GM13977 (cell line): ENCODE results near the gene PI4K2A.

Experiments
- DNase-seq: peaks from one replicate; pipeline ENCODE4 v3.0.0; 2012; ENCODE audit warnings: low spot score
- in situ Hi-C: fragments of 300-500 bp; cut with MboI; formaldehyde crosslinking; loops from one replicate; pipeline ENCODE4 v1.12.0; 2022; ENCODE audit warnings: low sequenced_read_pairs, low pct_unique_long_range_greater_than_20kb, mixed read lengths, inconsistent platforms; ENCODE audit not compliant: unreplicated experiment
- TF ChIP-seq, protein P1 (sequence below): IDR thresholded peaks from 2 replicates; pipeline ENCODE4 v1.5.1; 2012; ENCODE audit warnings: mild to moderate bottlenecking, control low read depth; ENCODE audit not compliant: insufficient read depth; ENCODE audit errors: extremely low read depth, missing control alignments

PI4K2A gene

DNA sequence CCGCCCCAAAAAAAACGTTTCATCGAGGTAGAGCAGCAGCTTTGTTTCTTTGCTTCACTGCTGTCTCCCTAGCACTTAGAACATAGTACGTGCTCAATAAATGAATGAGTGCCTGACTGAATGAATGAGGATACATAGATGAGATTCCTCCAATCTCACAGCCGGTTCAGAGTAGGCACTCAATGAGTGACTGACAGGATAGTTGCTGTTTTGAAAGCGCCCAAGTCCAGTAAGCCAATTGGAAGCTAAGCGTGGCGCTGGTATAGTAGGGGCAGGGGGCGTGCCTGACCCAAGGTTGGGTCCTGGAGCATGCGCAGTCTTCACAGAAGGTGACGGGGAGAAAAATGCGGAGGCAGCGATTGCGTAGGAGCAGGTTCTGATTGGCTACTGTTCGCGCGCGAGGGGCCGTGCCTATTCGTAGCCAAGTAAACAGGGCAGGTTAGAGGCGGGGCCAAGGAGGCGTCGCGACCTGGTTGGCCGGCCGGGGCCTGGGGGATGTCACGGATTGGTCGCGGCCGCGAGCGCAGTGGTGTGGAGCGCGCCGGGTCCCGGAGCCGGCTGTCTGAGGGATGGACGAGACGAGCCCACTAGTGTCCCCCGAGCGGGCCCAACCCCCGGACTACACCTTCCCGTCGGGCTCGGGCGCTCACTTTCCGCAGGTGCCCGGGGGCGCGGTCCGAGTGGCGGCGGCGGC is at the start of gene PI4K2A:
Gene PI4K2A, plus strand, starts transcription at position 498 of the 694 bp plus-strand sequence. Its CDS starts 72 bp downstream, at position 570.
- DNase-seq, result peak; percentile 99
- in situ Hi-C loops, result no loop called here
- TF ChIP-seq, protein P1, sequence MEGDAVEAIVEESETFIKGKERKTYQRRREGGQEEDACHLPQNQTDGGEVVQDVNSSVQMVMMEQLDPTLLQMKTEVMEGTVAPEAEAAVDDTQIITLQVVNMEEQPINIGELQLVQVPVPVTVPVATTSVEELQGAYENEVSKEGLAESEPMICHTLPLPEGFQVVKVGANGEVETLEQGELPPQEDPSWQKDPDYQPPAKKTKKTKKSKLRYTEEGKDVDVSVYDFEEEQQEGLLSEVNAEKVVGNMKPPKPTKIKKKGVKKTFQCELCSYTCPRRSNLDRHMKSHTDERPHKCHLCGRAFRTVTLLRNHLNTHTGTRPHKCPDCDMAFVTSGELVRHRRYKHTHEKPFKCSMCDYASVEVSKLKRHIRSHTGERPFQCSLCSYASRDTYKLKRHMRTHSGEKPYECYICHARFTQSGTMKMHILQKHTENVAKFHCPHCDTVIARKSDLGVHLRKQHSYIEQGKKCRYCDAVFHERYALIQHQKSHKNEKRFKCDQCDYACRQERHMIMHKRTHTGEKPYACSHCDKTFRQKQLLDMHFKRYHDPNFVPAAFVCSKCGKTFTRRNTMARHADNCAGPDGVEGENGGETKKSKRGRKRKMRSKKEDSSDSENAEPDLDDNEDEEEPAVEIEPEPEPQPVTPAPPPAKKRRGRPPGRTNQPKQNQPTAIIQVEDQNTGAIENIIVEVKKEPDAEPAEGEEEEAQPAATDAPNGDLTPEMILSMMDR, result no peak

DNA sequence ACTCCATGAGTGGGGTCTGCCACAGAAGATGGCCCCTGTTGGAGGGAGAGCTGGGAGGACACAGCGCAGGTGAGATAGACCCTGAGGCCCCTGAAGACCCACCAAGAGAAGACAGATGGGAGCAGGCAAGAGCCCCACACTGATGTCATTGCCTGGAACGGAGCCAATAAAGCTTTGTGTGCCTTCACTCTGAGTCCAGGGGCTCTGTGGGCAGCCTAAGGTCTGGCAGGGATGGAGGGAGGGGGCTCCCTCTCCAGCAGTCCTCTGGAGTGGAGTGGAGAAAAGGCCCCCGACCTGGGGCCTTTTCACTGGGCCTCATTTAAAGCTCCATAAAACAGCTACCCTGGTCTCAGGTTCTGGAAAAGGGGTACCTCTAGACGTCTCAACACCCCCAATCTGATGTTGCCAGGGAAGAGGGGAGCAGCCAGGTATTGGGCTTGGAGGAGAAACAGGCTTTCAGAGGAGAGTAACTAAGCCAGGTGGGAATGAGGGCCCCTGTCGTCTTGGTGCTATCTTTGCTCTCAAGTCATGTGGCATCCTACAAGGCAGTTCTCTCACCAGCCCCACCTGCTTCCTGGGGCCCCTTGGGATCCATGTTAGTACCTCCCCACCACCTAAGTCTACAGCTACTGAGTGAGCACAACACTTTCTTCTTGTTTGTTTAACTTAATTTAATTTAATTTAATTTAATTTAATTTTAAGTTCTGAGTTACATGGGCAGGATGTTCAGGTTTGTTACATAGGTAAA is 49.5 kb upstream of the PI4K2A start:
- TF ChIP-seq, protein P1, result no peak
- no peak for DNase-seq
- in situ Hi-C loops, result no loop called here

DNA sequence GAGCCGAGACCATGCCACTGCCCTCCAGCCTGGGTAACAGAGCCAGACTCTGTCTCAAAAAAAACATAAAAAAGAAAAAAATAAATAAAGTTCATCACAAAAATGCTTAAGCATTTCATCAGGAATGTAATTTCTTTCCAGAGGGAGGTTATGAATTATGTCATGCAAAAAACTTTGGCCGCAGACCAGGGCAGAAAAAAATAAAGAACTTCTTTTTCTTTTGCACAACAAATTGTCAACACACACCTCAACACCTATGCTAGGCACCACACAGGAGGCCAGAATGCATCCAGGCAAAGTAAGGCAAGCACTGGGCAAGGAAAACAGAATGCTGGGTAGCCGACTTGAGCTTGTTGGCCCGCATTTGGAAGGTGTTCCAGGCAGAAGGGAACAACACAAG is 47.0 kb upstream of the PI4K2A start:
- TF ChIP-seq, protein P1, result no peak
- in situ Hi-C loops, result no loop called here
- no peak for DNase-seq

DNA sequence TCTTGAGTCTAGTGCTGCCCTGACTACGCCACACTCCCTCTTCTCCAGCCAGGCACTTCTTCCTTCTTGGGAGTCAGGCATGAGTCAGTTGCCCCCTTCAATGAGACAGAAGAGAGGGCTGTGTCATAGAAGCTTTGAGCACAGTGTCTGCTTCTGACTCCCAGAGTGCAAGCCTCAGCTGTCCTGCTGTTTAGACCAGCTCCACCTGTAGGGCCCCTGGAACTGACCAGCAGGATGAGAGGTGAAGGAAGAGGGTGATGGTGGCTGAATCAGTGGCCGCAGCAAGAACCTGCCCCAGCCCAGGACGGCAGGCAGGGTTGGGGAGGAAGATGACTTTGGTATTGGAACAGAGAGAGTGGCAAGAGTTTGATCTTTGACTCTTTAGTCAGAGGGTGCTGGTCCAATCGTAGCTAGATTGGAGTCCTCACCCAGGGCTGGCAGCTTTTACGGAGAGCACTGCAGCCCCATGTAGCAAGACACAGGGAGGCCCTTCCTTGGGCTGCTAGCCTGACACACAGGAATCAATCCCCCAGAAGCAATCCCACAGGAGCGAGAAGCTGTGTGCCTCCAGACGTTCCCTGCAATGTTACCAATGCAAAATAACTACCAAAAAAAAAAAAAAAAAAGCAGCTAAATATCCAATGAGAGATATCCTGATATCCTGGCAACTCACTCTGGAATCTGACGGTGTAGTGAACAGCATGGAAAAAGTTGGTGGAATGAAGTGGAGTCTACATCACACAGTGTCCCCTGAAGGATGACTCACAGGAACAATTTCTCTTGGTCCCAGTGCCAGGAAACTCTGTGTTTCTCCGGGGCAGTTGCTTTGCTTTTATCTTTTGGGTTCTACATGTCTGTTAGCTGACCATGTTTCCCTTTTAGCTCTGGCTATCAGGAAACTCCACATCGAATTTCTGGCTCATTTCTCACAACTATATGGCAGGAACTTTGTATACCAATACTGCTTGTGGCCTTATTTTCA is 44.1 kb upstream of the PI4K2A start:
- no peak for DNase-seq
- in situ Hi-C loops, result no loop called here
- TF ChIP-seq, protein P1, result no peak

DNA sequence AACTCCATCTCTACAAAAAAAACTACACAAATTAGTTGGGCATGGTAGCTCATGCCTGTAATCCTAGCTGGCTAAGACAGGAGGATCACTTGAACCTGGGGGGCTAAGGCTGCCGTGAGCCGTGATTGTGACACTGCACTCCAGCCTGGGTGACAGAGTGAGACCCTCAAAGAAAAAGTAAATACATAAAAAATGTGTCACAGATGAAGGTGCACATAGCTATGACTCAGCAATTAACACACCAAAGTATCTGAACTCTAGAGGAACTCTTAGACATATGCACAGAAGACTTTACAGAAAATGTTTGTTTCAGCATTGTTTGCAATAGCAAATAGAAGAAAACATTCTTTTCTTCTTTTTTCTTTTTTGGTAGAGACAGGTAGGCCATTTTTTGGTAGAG is 42.7 kb upstream of the PI4K2A start:
- TF ChIP-seq, protein P1, result no peak
- no peak for DNase-seq
- in situ Hi-C loops, result no loop called here

DNA sequence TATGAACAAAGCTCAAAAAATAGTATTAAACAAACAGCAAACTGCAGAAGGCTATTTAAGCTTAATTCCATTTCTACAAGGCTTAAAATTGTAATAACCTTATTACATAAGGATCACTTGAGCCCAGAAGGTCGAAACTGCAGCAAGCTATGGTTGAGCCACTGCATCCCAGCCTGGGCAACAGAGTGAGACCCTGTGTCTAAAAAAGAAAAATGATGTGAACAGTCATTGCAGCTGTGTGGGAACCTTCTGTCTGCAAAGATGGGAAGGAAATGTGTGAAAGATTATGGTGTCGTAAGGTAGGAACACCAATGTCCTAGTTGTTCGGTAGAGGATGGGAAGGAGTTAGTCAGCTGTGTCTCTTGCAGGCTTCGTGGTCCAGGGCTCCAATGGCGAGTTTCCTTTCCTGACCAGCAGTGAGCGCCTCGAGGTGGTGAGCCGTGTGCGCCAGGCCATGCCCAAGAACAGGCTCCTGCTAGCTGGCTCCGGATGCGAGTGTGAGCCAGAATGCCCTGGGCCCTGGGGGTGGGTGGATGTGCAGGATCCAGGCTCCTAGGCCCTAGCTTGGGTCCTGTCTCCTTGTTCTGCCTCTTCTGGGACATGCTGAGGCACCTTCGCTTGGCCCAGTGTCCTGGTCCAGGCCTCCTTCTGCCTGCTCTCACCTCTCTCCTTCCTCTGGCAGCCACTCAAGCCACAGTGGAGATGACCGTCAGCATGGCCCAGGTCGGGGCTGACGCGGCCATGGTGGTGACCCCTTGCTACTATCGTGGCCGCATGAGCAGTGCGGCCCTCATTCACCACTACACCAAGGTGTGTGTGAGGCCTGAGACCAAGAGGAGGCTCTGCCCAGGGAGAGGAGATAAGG is 41.8 kb upstream of the PI4K2A start:
- in situ Hi-C loops, result no loop called here
- no peak for DNase-seq
- TF ChIP-seq, protein P1, result no peak
